NT2/D1 (cell line): ENCODE measurements around the gene EXOSC6.
"Not testable (repeated sequence)": the region's sequence is repeated elsewhere in the genome, so short reads cannot be mapped to it uniquely, and the experiment has no call there.

Experiments used
- YY1 ChIP-seq: IDR thresholded peaks from 2 replicates; pipeline ENCODE4 v1.6.1; 2011; ENCODE audit not compliant: insufficient read length, insufficient read depth
- ZNF274 ChIP-seq: IDR thresholded peaks from 2 replicates; pipeline ENCODE4 v1.6.1; 2011; ENCODE audit warnings: mild to moderate bottlenecking, low read depth, low read length

DNA sequence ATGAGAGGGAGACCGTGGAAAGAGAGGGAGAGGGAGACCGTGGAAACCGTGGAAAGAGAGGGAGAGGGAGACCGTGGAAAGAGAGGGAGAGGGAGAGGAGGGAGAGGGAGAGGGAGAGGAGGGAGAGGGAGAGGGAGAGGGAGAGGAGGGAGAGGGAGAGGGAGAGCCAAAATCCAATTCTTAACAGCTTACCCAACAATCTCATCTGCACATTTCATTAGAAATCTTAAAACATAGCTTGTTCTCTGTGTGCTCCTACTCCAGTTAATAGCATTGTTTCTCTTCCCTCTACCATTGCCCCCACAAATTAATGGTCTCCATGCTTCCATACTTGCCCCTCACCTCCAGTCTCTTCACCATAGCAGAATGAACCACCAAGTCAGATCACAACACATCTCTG, 26.3 kb downstream of the EXOSC6 start:
- not testable (repeated sequence) for TF ChIP-seq YY1, ZNF274
